Kidney (tissue), 14 donors: ENCODE data around the gene SORT1. TPM values are rescaled to one million over a fixed set of nuclear protein-coding genes. Genes with fewer than 3 reads are reported as not detected.
"Not testable (repeated sequence)": the region's sequence is repeated elsewhere in the genome, so short reads cannot be mapped to it uniquely, and the experiment has no call there.

Experiments
- DNase-seq, 5 donors: peaks; one replicate each; pipeline ENCODE4 v3.0.0-alpha.2; 2013 to 2020
- FAIRE-seq: peaks from 2 replicates; lab custom pipeline; 2012; peaks lifted over from hg19 to GRCh38; lab: Jason Lieb, UNC
- H3K27ac ChIP-seq, 2 donors: one replicate each; pipeline ENCODE4 v1.7.0; 2013; ENCODE audit warnings: low read depth in 2 of 2, low read length in 2 of 2, inconsistent platforms in 1 of 2
- H3K27me3 ChIP-seq: one replicate; pipeline ENCODE4 v1.7.1; 2013; ENCODE audit warnings: low read length, inconsistent platforms; ENCODE audit not compliant: control insufficient read depth, insufficient read depth
- H3K36me3 ChIP-seq, 3 donors: one replicate each; pipeline versions ENCODE4 v1.7.0 to v1.7.1; 2013; ENCODE audit warnings: low read length in 3 of 3, control low read depth in 1 of 3, inconsistent platforms in 1 of 3; ENCODE audit not compliant: insufficient read depth in 3 of 3, control insufficient read depth in 2 of 3
- H3K4me1 ChIP-seq, 3 donors: one replicate each; pipeline versions ENCODE4 v1.7.0 to v1.7.1; 2013; ENCODE audit warnings: low read length in 3 of 3, inconsistent platforms in 1 of 3, low read depth in 1 of 3; ENCODE audit not compliant: control insufficient read depth in 2 of 3, insufficient read depth in 2 of 3
- H3K4me3 ChIP-seq, 3 donors: one replicate each; pipeline versions ENCODE4 v1.7.0 to v1.8.1; 2013; ENCODE audit warnings: low read length in 3 of 3, control low read depth in 1 of 3, inconsistent platforms in 1 of 3
- H3K9ac ChIP-seq, 3 donors: one replicate each; pipeline versions ENCODE4 v1.7.0 to v1.7.1; 2013; ENCODE audit warnings: low read length in 3 of 3, control low read depth in 1 of 3, inconsistent platforms in 1 of 3
- H3K9me3 ChIP-seq, 3 donors: one replicate each; pipeline versions ENCODE4 v1.7.0 to v1.7.1; 2013; ENCODE audit warnings: low read length in 3 of 3, control low read depth in 1 of 3, inconsistent platforms in 1 of 3; ENCODE audit not compliant: control insufficient read depth in 2 of 3, insufficient read depth in 1 of 3
- intact Hi-C: fragments of 100-400 bp; cut with DNase I; formaldehyde crosslinking; loops from one replicate; pipeline ENCODE4 v1.11.1; 2022
- polyA plus RNA-seq: library from polyadenylated mRNA; stranded (reverse); fragments of 350-450 nt; fragmentation: Illumina TruSeq; extraction: RNeasy Lipid Tissue Mini Kit (QIAGEN cat#74804); gene quantifications from one replicate; pipeline ENCODE4 v1.2.3, GENCODE V29; 2014; ENCODE audit warnings: low read depth, low replicate concordance; ENCODE audit not compliant: insufficient read depth
- total RNA-seq: library from RNA; stranded (reverse); fragmentation: NEBNext Ultra II Directional; extraction: Animal tissue kit (Norgen Biotek cat#: 25700); gene quantifications from one replicate; pipeline ENCODE4 v1.2.1, GENCODE V29; 2021
- TF ChIP-seq, protein P1 (sequence below): IDR thresholded peaks from 3 replicates; pipeline ENCODE4 v1.5.1; 2012; ENCODE audit warnings: mild to moderate bottlenecking, moderate library complexity, borderline replicate concordance; ENCODE audit not compliant: insufficient read depth; ENCODE audit errors: extremely low read depth
- donor health status: control.
- donor health status: control.
- donor health status: control.
- donor health status: control.
- donor health status: control.
- donor health status: DM: yes; HTN: yes; CAD: no.
- donor health status: Normal renal cell carcinoma (clear cell type).

The SORT1 gene
- total and polyA plus RNA-seq, 2 donors from 2014 or later = 33.5 to 169 TPM

- no peak overlapping the region for H3K4me3 ChIP-seq
- H3K4me1 ChIP-seq = peaks cover 0 to 7% (median 3%) of the 10 kb centered on the region in 3 donors
- TF ChIP-seq, protein P1, sequence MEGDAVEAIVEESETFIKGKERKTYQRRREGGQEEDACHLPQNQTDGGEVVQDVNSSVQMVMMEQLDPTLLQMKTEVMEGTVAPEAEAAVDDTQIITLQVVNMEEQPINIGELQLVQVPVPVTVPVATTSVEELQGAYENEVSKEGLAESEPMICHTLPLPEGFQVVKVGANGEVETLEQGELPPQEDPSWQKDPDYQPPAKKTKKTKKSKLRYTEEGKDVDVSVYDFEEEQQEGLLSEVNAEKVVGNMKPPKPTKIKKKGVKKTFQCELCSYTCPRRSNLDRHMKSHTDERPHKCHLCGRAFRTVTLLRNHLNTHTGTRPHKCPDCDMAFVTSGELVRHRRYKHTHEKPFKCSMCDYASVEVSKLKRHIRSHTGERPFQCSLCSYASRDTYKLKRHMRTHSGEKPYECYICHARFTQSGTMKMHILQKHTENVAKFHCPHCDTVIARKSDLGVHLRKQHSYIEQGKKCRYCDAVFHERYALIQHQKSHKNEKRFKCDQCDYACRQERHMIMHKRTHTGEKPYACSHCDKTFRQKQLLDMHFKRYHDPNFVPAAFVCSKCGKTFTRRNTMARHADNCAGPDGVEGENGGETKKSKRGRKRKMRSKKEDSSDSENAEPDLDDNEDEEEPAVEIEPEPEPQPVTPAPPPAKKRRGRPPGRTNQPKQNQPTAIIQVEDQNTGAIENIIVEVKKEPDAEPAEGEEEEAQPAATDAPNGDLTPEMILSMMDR = no peak
- H3K27me3 ChIP-seq = no peaks in the 10 kb centered on the region
- DNase-seq = no peak
- no peaks in the 10 kb centered on the region for H3K9me3 ChIP-seq
- H3K9ac ChIP-seq = no peak overlapping the region
- H3K27ac ChIP-seq = no peak overlapping the region
- FAIRE-seq = no peak
- peaks cover 0 to 2% (median 0%) of the 10 kb centered on the region in 3 donors for H3K36me3 ChIP-seq
- intact Hi-C loops = no loop called here
These were observed 90.3 kb downstream of the SORT1 start for GRCh38 chr1:109307274-109308021.

- intact Hi-C loops = no loop called here
- FAIRE-seq (no peak), DNase-seq (peak in 1 of 5 donors; percentile 39)
- peaks cover 0 to 7% (median 3%) of the 10 kb centered on the region in 3 donors for H3K4me1 ChIP-seq
- no peak within 1 kb of the TSS for H3K9ac ChIP-seq
- H3K4me3 ChIP-seq = no peak within 1 kb of the TSS
- peaks cover 0 to 2% (median 0%) of the 10 kb centered on the region in 3 donors for H3K36me3 ChIP-seq
- H3K27me3 ChIP-seq = no peaks in the 10 kb centered on the region
- TF ChIP-seq, protein P1 = no peak
- H3K27ac ChIP-seq = no peak within 1 kb of the TSS
- H3K9me3 ChIP-seq = peaks cover 0 to 1% (median 0%) of the 10 kb centered on the region in 3 donors
These were observed 90.9 kb downstream of the SORT1 start, which contains the start of gene MYBPHL for GRCh38 chr1:109306832-109307273. MYBPHL (minus strand) TSS chr1:109307011; CDS start chr1:109306991, 20 bp downstream.

- H3K4me3 ChIP-seq, H3K4me1 ChIP-seq, intact Hi-C loops, H3K27me3 ChIP-seq, FAIRE-seq, H3K27ac ChIP-seq, H3K36me3 ChIP-seq, H3K9me3 ChIP-seq, H3K9ac ChIP-seq: not testable (repeated sequence)
- DNase-seq = peak in 1 of 5 donors; percentile 29
These were observed 91.7 kb downstream of the SORT1 start for GRCh38 chr1:109305991-109306390.

DNA sequence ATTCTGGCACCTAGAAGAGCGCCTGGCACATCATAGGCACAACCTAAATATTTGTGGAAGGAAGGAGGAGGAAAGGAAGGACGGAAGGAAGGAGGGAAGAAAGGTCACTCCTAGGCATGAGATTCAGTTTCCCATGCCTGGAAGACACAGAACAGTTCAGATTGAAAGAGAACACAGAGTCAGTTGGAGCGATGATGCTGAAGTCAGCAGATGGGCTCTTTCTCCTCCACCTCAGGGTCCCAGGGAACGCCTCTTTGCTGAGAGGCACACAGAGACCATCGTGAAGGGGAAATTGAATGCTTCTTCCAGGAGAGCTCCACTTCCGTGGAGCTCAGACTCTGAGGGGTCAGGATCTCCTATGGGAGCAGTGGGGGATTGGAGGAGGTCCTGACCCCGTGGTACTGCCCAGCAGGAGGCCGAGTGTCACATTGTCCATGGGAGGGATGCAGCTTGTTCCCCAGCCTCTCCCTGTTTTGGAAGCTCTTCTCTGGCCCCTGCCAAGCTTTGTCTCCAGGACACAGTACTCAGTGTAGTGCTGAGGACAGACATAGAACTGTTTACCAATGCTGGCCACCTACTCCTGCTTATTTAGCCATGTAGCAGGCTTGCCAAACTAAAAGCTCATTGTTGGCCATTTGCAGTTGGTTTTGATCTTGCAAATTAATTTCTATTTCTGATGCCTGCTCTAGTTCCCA lies 93.3 kb downstream of the SORT1 start:
- Histone ChIP-seq H3K4me1 (peaks cover 0 to 7% (median 0%) of the 10 kb centered on the region in 3 donors), H3K36me3 (no peaks in the 10 kb centered on the region), H3K4me3 (no peak overlapping the region), H3K27me3 (no peaks in the 10 kb centered on the region), H3K9ac (no peak overlapping the region), H3K27ac (no peak overlapping the region), H3K9me3 (peaks cover 0 to 2% (median 0%) of the 10 kb centered on the region in 3 donors)
- FAIRE-seq (no peak), DNase-seq (no peak)
- TF ChIP-seq, protein P1 = no peak
- intact Hi-C loops = no loop called here
